ENCODE data around the gene ESPNL. TPM values are rescaled to one million over a fixed set of nuclear protein-coding genes. Genes with fewer than 3 reads are reported as not detected.
A peak's percentile ranks its signal among the peaks of the same experiment; 100 is the strongest.

Gene ESPNL
- total RNA-seq, 2 experiments from 2014 or later, result not detected

GRCh38 chr2:238090887-238091286 lies 9.3 kb upstream of the ESPNL start:
- no peak overlapping the region for H3K27ac Mint-ChIP-seq
- no peaks in the 10 kb centered on the region for H3K4me1 Mint-ChIP-seq
- H3K4me3 Mint-ChIP-seq, result no peak overlapping the region
- no peaks in the 10 kb centered on the region for H3K9me3 Mint-ChIP-seq
- H3K27me3 Mint-ChIP-seq, result no peaks in the 10 kb centered on the region
- DNase-seq, result no peak
- H3K36me3 Mint-ChIP-seq, result peaks cover 36% of the 10 kb centered on the region

- Mint-ChIP-seq H3K4me3 (no peak overlapping the region), H3K27ac (no peak overlapping the region), H3K9me3 (no peaks in the 10 kb centered on the region), H3K27me3 (no peaks in the 10 kb centered on the region), H3K4me1 (no peaks in the 10 kb centered on the region), H3K36me3 (peaks cover 30% of the 10 kb centered on the region)
- DNase-seq, result no peak
Observed at GRCh38 chr2:238091436-238092060, 8.6 kb upstream of the ESPNL start.

- Mint-ChIP-seq H3K27me3 (no peaks in the 10 kb centered on the region), H3K36me3 (peaks cover 25% of the 10 kb centered on the region), H3K4me1 (no peaks in the 10 kb centered on the region), H3K27ac (no peak overlapping the region), H3K4me3 (no peak overlapping the region), H3K9me3 (no peaks in the 10 kb centered on the region)
- DNase-seq, result no peak
Observed at GRCh38 chr2:238092486-238093035, 7.6 kb upstream of the ESPNL start.

- H3K27ac Mint-ChIP-seq, result no peak overlapping the region
- H3K4me1 Mint-ChIP-seq, result no peaks in the 10 kb centered on the region
- H3K36me3 Mint-ChIP-seq, result peaks cover 22% of the 10 kb centered on the region
- peak overlapping the region; percentile 37 for H3K4me3 Mint-ChIP-seq
- H3K27me3 Mint-ChIP-seq, result no peaks in the 10 kb centered on the region
- no peak for DNase-seq
- no peaks in the 10 kb centered on the region for H3K9me3 Mint-ChIP-seq
Observed at GRCh38 chr2:238093181-238094140, 6.7 kb upstream of the ESPNL start.

GRCh38 chr2:238094438-238095022 lies 5.6 kb upstream of the ESPNL start:
- Mint-ChIP-seq H3K4me1 (no peaks in the 10 kb centered on the region), H3K27me3 (no peaks in the 10 kb centered on the region), H3K36me3 (peaks cover 26% of the 10 kb centered on the region), H3K4me3 (no peak overlapping the region), H3K9me3 (no peaks in the 10 kb centered on the region), H3K27ac (no peak overlapping the region)
- DNase-seq, result no peak

- H3K27ac Mint-ChIP-seq, result no peak overlapping the region
- H3K36me3 Mint-ChIP-seq, result peaks cover 26% of the 10 kb centered on the region
- no peaks in the 10 kb centered on the region for H3K27me3 Mint-ChIP-seq
- H3K9me3 Mint-ChIP-seq, result no peaks in the 10 kb centered on the region
- H3K4me3 Mint-ChIP-seq, result no peak overlapping the region
- DNase-seq, result no peak
- H3K4me1 Mint-ChIP-seq, result no peaks in the 10 kb centered on the region
Observed at GRCh38 chr2:238095143-238095542, 5.0 kb upstream of the ESPNL start.

- no peaks in the 10 kb centered on the region for H3K27me3 Mint-ChIP-seq
- H3K27ac Mint-ChIP-seq, result no peak overlapping the region
- no peaks in the 10 kb centered on the region for H3K9me3 Mint-ChIP-seq
- peaks cover 20% of the 10 kb centered on the region for H3K36me3 Mint-ChIP-seq
- no peak overlapping the region for H3K4me3 Mint-ChIP-seq
- H3K4me1 Mint-ChIP-seq, result no peaks in the 10 kb centered on the region
- no peak for DNase-seq
Observed at GRCh38 chr2:238096311-238097011, 3.7 kb upstream of the ESPNL start.

- Mint-ChIP-seq H3K4me3 (no peak overlapping the region), H3K27me3 (no peaks in the 10 kb centered on the region)
- no peak for DNase-seq
Observed at GRCh38 chr2:238097201-238097987, 2.7 kb upstream of the ESPNL start.

GRCh38 chr2:238097988-238098871 lies 1.9 kb upstream of the ESPNL start:
- no peaks in the 10 kb centered on the region for H3K27me3 Mint-ChIP-seq
- H3K4me3 Mint-ChIP-seq, result no peak overlapping the region
- H3K9me3 Mint-ChIP-seq, result no peaks in the 10 kb centered on the region
- no peak for DNase-seq
- H3K4me1 Mint-ChIP-seq, result no peaks in the 10 kb centered on the region
- H3K36me3 Mint-ChIP-seq, result peaks cover 17% of the 10 kb centered on the region
- peak overlapping the region; percentile 36 for H3K27ac Mint-ChIP-seq

More at GRCh38 chr2:238097201-238097987, 2.7 kb upstream of the ESPNL start:
- no peaks in the 10 kb centered on the region for H3K4me1 Mint-ChIP-seq
- H3K27ac Mint-ChIP-seq, result peak overlapping the region; percentile 36
- H3K36me3 Mint-ChIP-seq, result peaks cover 17% of the 10 kb centered on the region
- H3K9me3 Mint-ChIP-seq, result no peaks in the 10 kb centered on the region

GRCh38 chr2:238098901-238099713 lies 1.0 kb upstream of the ESPNL start:
- Mint-ChIP-seq H3K27me3 (no peaks in the 10 kb centered on the region), H3K36me3 (peaks cover 17% of the 10 kb centered on the region), H3K4me1 (no peaks in the 10 kb centered on the region), H3K9me3 (no peaks in the 10 kb centered on the region), H3K4me3 (no peak overlapping the region), H3K27ac (peak overlapping the region; percentile 38)
- no peak for DNase-seq

- no peaks in the 10 kb centered on the region for H3K4me1 Mint-ChIP-seq
- no peak overlapping the region for H3K27ac Mint-ChIP-seq
- no peaks in the 10 kb centered on the region for H3K9me3 Mint-ChIP-seq
- H3K27me3 Mint-ChIP-seq, result no peaks in the 10 kb centered on the region
- DNase-seq, result no peak
- H3K4me3 Mint-ChIP-seq, result no peak overlapping the region
- H3K36me3 Mint-ChIP-seq, result peaks cover 12% of the 10 kb centered on the region
Observed at GRCh38 chr2:238099714-238100048, 459 bp upstream of the ESPNL start.

GRCh38 chr2:238100821-238101771 lies 956 bp downstream of the ESPNL start:
- H3K9me3 Mint-ChIP-seq, result no peaks in the 10 kb centered on the region
- DNase-seq, result no peak
- no peak overlapping the region for H3K27ac Mint-ChIP-seq
- H3K27me3 Mint-ChIP-seq, result no peaks in the 10 kb centered on the region
- H3K4me3 Mint-ChIP-seq, result no peak overlapping the region
- H3K36me3 Mint-ChIP-seq, result peaks cover 12% of the 10 kb centered on the region
- no peaks in the 10 kb centered on the region for H3K4me1 Mint-ChIP-seq
